Esophagus muscularis mucosa (tissue), 4 donors: ENCODE results near the gene DHPS.
"Not testable (repeated sequence)": the region's sequence is repeated elsewhere in the genome, so short reads cannot be mapped to it uniquely, and the experiment has no call there.

ENCODE experiments used
- EP300 ChIP-seq: sonication (generic); formaldehyde crosslinking; IDR thresholded peaks from one replicate; pipeline ENCODE4 v1.6.1; 2017; ENCODE audit warnings: antibody characterized with exemption
- POLR2A ChIP-seq: fragments of 450-650 bp; IDR thresholded peaks from one replicate; pipeline ENCODE4 v1.6.1; 2017; ENCODE audit warnings: antibody characterized with exemption, moderate library complexity, mild to moderate bottlenecking, low read depth
- POLR2AphosphoS5 ChIP-seq, 2 donors: sonication (generic); formaldehyde crosslinking; IDR thresholded peaks; one replicate each; pipeline ENCODE4 v1.6.1; 2017; ENCODE audit warnings: antibody characterized with exemption in 2 of 2
- TF ChIP-seq, protein P1 (sequence below), 3 experiments: fragments of 200-600 bp in 2 of 3; fragments of 450-650 bp in 1 of 3; sonication (generic) in 2 of 3; IDR thresholded peaks; one replicate each; pipeline ENCODE4 v1.5.1; 2017 to 2019; ENCODE audit warnings: antibody characterized with exemption in 3 of 3, mild to moderate bottlenecking in 2 of 3, moderate library complexity in 1 of 3

DNA sequence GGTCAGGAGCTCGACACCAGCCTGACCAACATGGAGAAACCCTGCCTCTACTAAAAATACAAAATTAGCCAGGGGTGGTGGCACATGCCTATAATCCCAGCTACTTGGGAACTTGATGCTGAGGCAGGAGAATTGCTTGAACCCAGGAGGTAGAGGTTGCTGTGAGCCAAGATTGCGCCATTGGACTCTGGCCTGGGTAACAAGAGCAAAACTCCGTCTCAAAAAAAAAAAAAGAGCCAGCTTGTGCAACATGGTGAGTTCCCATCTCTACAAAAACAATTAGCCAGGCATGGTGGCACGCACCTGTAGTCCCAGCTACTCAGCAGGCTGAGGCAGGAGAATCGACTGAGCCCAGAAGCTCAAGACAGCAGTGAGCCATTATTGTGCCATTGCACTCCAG lies 3.6 kb downstream of the DHPS start:
- TF ChIP-seq, protein P1, sequence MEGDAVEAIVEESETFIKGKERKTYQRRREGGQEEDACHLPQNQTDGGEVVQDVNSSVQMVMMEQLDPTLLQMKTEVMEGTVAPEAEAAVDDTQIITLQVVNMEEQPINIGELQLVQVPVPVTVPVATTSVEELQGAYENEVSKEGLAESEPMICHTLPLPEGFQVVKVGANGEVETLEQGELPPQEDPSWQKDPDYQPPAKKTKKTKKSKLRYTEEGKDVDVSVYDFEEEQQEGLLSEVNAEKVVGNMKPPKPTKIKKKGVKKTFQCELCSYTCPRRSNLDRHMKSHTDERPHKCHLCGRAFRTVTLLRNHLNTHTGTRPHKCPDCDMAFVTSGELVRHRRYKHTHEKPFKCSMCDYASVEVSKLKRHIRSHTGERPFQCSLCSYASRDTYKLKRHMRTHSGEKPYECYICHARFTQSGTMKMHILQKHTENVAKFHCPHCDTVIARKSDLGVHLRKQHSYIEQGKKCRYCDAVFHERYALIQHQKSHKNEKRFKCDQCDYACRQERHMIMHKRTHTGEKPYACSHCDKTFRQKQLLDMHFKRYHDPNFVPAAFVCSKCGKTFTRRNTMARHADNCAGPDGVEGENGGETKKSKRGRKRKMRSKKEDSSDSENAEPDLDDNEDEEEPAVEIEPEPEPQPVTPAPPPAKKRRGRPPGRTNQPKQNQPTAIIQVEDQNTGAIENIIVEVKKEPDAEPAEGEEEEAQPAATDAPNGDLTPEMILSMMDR (IDR thresholded peaks at IDR 0.05): not testable (repeated sequence)
- not testable (repeated sequence) for TF ChIP-seq POLR2A; EP300; POLR2AphosphoS5 (IDR thresholded peaks at IDR 0.05)
